H1 (cell line): ENCODE results near the gene POLR1C. TPM values are rescaled to one million over a fixed set of nuclear protein-coding genes. Genes with fewer than 3 reads are reported as not detected.

ENCODE experiments used
- CTCF ChIA-PET: fragments of 300-600 bp; sonication (Branson Sonifier 250); formaldehyde crosslinking; loops from one replicate; lab custom pipeline; 2021; ENCODE audit not compliant: partially characterized antibody; lab: Charles Lee
- POLR2A ChIA-PET: fragments of 300-600 bp; sonication (Branson Sonifier 250); formaldehyde crosslinking; loops from one replicate; lab custom pipeline; 2021; ENCODE audit warnings: inconsistent platforms; ENCODE audit not compliant: partially characterized antibody; lab: Charles Lee
- DNase-seq, 2 experiments: peaks; one replicate each; pipeline versions ENCODE4 v3.0.0 to v3.0.0-alpha.2; 2010 to 2022; ENCODE audit warnings: low spot score in 2 of 2, low read depth in 1 of 2, mixed read lengths in 1 of 2
- FAIRE-seq: peaks from 2 replicates; lab custom pipeline; 2011; peaks lifted over from hg19 to GRCh38; lab: Jason Lieb, UNC
- H2AFZ ChIP-seq: 2 replicates; pipeline ENCODE4 v1.8.1; 2012; ENCODE audit warnings: low read length, inconsistent platforms
- H2AK5ac ChIP-seq: 2 replicates; pipeline ENCODE4 v1.6.1; 2013; ENCODE audit warnings: low read depth, low read length
- H2BK120ac ChIP-seq: replicated peaks from 2 replicates; pipeline ENCODE3; 2013; ENCODE audit warnings: low read depth, low read length, inconsistent platforms
- H2BK12ac ChIP-seq: 2 replicates; pipeline ENCODE4 v1.6.1; 2013; ENCODE audit warnings: low read depth, low read length
- H2BK15ac ChIP-seq: 2 replicates; pipeline ENCODE4 v1.6.1; 2013; ENCODE audit warnings: low read length
- H2BK20ac ChIP-seq: 2 replicates; pipeline ENCODE4 v1.6.1; 2013; ENCODE audit warnings: low read length
- H2BK5ac ChIP-seq: 2 replicates; pipeline ENCODE4 v1.6.1; 2013; ENCODE audit warnings: low read depth, low read length
- H3K14ac ChIP-seq: 2 replicates; pipeline ENCODE4 v1.6.1; 2013; ENCODE audit warnings: inconsistent platforms; ENCODE audit not compliant: insufficient read length
- H3K18ac ChIP-seq: 2 replicates; pipeline ENCODE4 v1.6.1; 2013; ENCODE audit warnings: low read length; ENCODE audit errors: extremely low read depth
- H3K23ac ChIP-seq: 2 replicates; pipeline ENCODE4 v1.6.1; 2013; ENCODE audit warnings: inconsistent platforms; ENCODE audit not compliant: insufficient read length
- H3K23me2 ChIP-seq: 2 replicates; pipeline ENCODE4 v1.6.1; 2013; ENCODE audit warnings: low read depth, low read length
- H3K27ac ChIP-seq: 2 replicates; pipeline ENCODE4 v1.6.1; 2011; ENCODE audit warnings: low read depth, low read length, inconsistent platforms
- H3K27me3 ChIP-seq, 4 experiments: replicated peaks in 1 of 4; 1 replicate in 1 of 4; 2 replicates in 3 of 4; pipeline versions ENCODE4 v1.6.1 to v1.8.1; 2011 to 2013; ENCODE audit warnings: low read length in 3 of 4, mild to moderate bottlenecking in 3 of 4, inconsistent platforms in 2 of 4, mixed read lengths in 2 of 4, moderate library complexity in 1 of 4; ENCODE audit not compliant: control insufficient read depth in 3 of 4, insufficient read depth in 3 of 4; ENCODE audit errors: extremely low read depth in 1 of 4
- H3K36me3 ChIP-seq, 4 experiments: 2 replicates each; pipeline versions ENCODE4 v1.6.1 to v1.8.1; 2011 to 2013; ENCODE audit warnings: mild to moderate bottlenecking in 4 of 4, low read length in 3 of 4, moderate library complexity in 2 of 4, control low read depth in 1 of 4, inconsistent platforms in 1 of 4; ENCODE audit not compliant: insufficient read depth in 4 of 4, control insufficient read depth in 2 of 4
- H3K4ac ChIP-seq: replicated peaks from 2 replicates; pipeline ENCODE3; 2013; ENCODE audit warnings: low read length, low read depth, mixed read lengths, inconsistent platforms; ENCODE audit not compliant: insufficient read length
- H3K4me1 ChIP-seq, 4 experiments: replicated peaks in 1 of 4; 1 replicate in 1 of 4; 2 replicates in 3 of 4; pipeline versions ENCODE4 v1.6.1 to v1.8.1; 2011 to 2013; ENCODE audit warnings: low read length in 3 of 4, inconsistent platforms in 2 of 4, mixed read lengths in 1 of 4; ENCODE audit not compliant: insufficient read depth in 4 of 4, control insufficient read depth in 3 of 4
- H3K4me2 ChIP-seq, 2 experiments: 2 replicates each; pipeline versions ENCODE4 v1.6.1 to v1.8.1; 2011 to 2013; ENCODE audit warnings: low read depth in 2 of 2, low read length in 2 of 2, control low read depth in 1 of 2, inconsistent platforms in 1 of 2, mild to moderate bottlenecking in 1 of 2; ENCODE audit not compliant: insufficient read depth in 1 of 2
- H3K4me3 ChIP-seq, 4 experiments: fragments of 200-600, 300-600 bp in 1 of 4; sonication (generic), shearing (Covaris generic), sonication (Bioruptor Twin) in 1 of 4; 2 replicates each; pipeline versions ENCODE4 v1.5.1 to v1.8.1; 2011 to 2016; ENCODE audit warnings: low read length in 4 of 4, low read depth in 3 of 4, control low read depth in 2 of 4, inconsistent platforms in 2 of 4, mild to moderate bottlenecking in 2 of 4, mixed read lengths in 1 of 4, moderate library complexity in 1 of 4; ENCODE audit not compliant: insufficient read depth in 2 of 4; ENCODE audit errors: extremely low read depth in 1 of 4
- H3K56ac ChIP-seq: replicated peaks from 2 replicates; pipeline ENCODE3; 2013; ENCODE audit warnings: low read depth, mild to moderate bottlenecking, mixed read lengths, low read length, inconsistent platforms; ENCODE audit not compliant: insufficient read length
- H3K79me1 ChIP-seq: 2 replicates; pipeline ENCODE4 v1.6.1; 2013; ENCODE audit warnings: low read depth, low read length, control low read depth
- H3K79me2 ChIP-seq, 2 experiments: 2 replicates each; pipeline versions ENCODE4 v1.6.1 to v1.8.1; 2012 to 2013; ENCODE audit warnings: low read length in 2 of 2, mild to moderate bottlenecking in 2 of 2, inconsistent platforms in 1 of 2; ENCODE audit not compliant: insufficient read depth in 2 of 2, control insufficient read depth in 1 of 2
- H3K9ac ChIP-seq, 4 experiments: replicated peaks in 1 of 4; 1 replicate in 1 of 4; 2 replicates in 3 of 4; pipeline versions ENCODE4 v1.6.1 to v1.8.1; 2011 to 2013; ENCODE audit warnings: low read depth in 3 of 4, low read length in 3 of 4, control low read depth in 2 of 4, mild to moderate bottlenecking in 2 of 4, moderate library complexity in 2 of 4, inconsistent platforms in 1 of 4; ENCODE audit errors: extremely low read depth in 1 of 4
- H3K9me3 ChIP-seq, 2 experiments: 2 replicates each; pipeline versions ENCODE4 v1.6.1 to v1.8.1; 2012 to 2013; ENCODE audit warnings: mild to moderate bottlenecking in 2 of 2, moderate library complexity in 2 of 2, control low read depth in 1 of 2, inconsistent platforms in 1 of 2, low read depth in 1 of 2, low read length in 1 of 2, mixed read lengths in 1 of 2; ENCODE audit not compliant: insufficient read depth in 2 of 2
- H4K20me1 ChIP-seq, 2 experiments: replicated peaks in 1 of 2; 2 replicates each; pipeline versions ENCODE3 to v1.8.1; 2011 to 2013; ENCODE audit warnings: inconsistent platforms in 2 of 2, low read length in 2 of 2, mild to moderate bottlenecking in 1 of 2; ENCODE audit not compliant: insufficient read depth in 2 of 2, control insufficient read depth in 1 of 2
- H4K5ac ChIP-seq: 2 replicates; pipeline ENCODE4 v1.6.1; 2013; ENCODE audit warnings: low read length, low read depth, mixed read lengths, inconsistent platforms; ENCODE audit not compliant: insufficient read length
- H4K8ac ChIP-seq: 2 replicates; pipeline ENCODE4 v1.8.0; 2013; ENCODE audit warnings: mild to moderate bottlenecking, moderate library complexity, low read length, inconsistent platforms; ENCODE audit not compliant: insufficient read depth; ENCODE audit errors: extremely low read depth
- H4K91ac ChIP-seq: replicated peaks from 2 replicates; pipeline ENCODE3; 2013; ENCODE audit warnings: low read length, mixed read lengths, inconsistent platforms; ENCODE audit not compliant: insufficient read length
- CTBP2 ChIP-seq: IDR thresholded peaks from 2 replicates; pipeline ENCODE4 v1.7.0; 2011; ENCODE audit warnings: borderline replicate concordance, mild to moderate bottlenecking, moderate library complexity, mixed read lengths, low read length; ENCODE audit not compliant: insufficient read depth, insufficient read length
- E2F6 ChIP-seq: IDR thresholded peaks from 2 replicates; pipeline ENCODE4 v1.6.1; 2012; ENCODE audit warnings: inconsistent platforms
- KDM4A ChIP-seq: IDR thresholded peaks from one replicate; pipeline ENCODE4 v1.7.1; 2012; ENCODE audit warnings: low read depth, mild to moderate bottlenecking, moderate library complexity, low read length, inconsistent platforms; ENCODE audit not compliant: severe bottlenecking
- NANOG ChIP-seq: IDR thresholded peaks from 2 replicates; pipeline ENCODE4 v1.6.1; 2011; ENCODE audit warnings: low read length, low read depth, mild to moderate bottlenecking, inconsistent platforms; ENCODE audit not compliant: insufficient read depth, poor library complexity, severe bottlenecking
- SIRT6 ChIP-seq: IDR thresholded peaks from one replicate; pipeline ENCODE4 v1.7.1; 2012; ENCODE audit warnings: low read length, inconsistent platforms
- SP4 ChIP-seq: IDR thresholded peaks from 2 replicates; pipeline ENCODE4 v1.6.1; 2012; ENCODE audit warnings: low read length, inconsistent platforms
- ZNF274 ChIP-seq: IDR thresholded peaks from 2 replicates; pipeline ENCODE4 v1.7.0; 2012; ENCODE audit warnings: low read length, borderline replicate concordance; ENCODE audit errors: extremely low read depth
- WGBS, 2 experiments: shearing (Covaris generic) in 1 of 2; methylation state at CpG; one replicate each; pipeline versions ENCODE4 v1.1.6 to v1.1.7; 2013 to 2015; ENCODE audit warnings: low lambda C conversion rate in 2 of 2, mixed read lengths in 2 of 2, inconsistent platforms in 1 of 2, low coverage in 1 of 2, missing lambda C conversion rate in 1 of 2; ENCODE audit not compliant: insufficient replicate concordance in 2 of 2, insufficient coverage in 1 of 2, insufficient read length in 1 of 2; ENCODE audit errors: extremely low coverage in 1 of 2, missing lambda C conversion rate in 1 of 2; 5-methylcytosine and 5-hydroxymethylcytosine counted together
- polyA plus RNA-seq, 7 experiments: library from polyadenylated mRNA; depleted of rRNA in 3 of 7; stranded (reverse) in 5 of 7; unstranded in 2 of 7; fragments of >200 nt in 5 of 7; fragments of 200-250 nt in 2 of 7; gene quantifications; 1 replicate in 5 of 7; 2 replicates in 1 of 7; 4 replicates in 1 of 7; pipeline versions ENCODE4 v1.2.1 to v1.2.3, GENCODE V29; 2011 to 2013; ENCODE audit warnings: missing spikeins in 2 of 7, mixed read lengths in 2 of 7
- total RNA-seq: library from RNA; stranded (reverse); fragmentation: NEBNext Ultra II Directional; extraction: Animal tissue kit (Norgen Biotek cat#: 25700); gene quantifications from 2 replicates; pipeline ENCODE4 v1.2.1, GENCODE V29; 2021

The POLR1C gene
- total and polyA plus RNA-seq, 2 of the 8 experiments (the other 6 are each of a cell fraction or from before 2014, with no cell fraction given), result 42.9 to 49.6 TPM

DNA sequence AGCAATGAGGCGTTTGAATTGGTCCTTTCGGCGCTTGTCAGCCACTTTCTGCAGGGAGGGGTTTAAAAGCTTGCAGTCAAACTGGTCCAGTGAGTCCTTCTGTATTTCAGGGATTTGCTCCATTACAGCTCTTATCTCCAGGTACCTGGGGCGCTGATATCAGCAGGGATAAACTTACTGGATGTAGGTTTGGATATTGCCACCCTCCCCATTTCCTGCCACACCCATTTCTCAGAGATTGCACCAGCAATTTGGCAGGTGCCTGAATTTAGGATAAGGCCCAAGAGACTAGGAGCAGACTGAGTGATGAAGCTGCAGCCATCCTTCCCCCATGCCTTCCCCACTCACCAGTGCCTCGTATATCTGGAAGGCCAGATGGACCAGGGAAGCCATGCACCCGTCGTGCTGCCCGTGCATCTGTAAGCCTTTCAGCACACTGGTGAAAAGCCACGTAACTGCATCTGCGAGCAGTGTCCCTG lies 7.6 kb downstream of the POLR1C start:
- Histone ChIP-seq H2BK5ac (no peak overlapping the region), H2BK120ac (no peak overlapping the region), H2AK5ac (no peak overlapping the region), H3K14ac (no peak overlapping the region), H2BK15ac (no peak overlapping the region), H3K4ac (no peak overlapping the region), H3K56ac (no peak overlapping the region), H2BK12ac (no peak overlapping the region), H4K20me1 (peaks cover 6 to 7% of the 10 kb centered on the region in 2 experiments), H3K27me3 (no peaks in the 10 kb centered on the region), H3K4me2 (no peak overlapping the region), H3K9ac (no peak overlapping the region), H3K4me3 (no peak overlapping the region), H4K5ac (no peak overlapping the region), H3K9me3 (no peaks in the 10 kb centered on the region), H3K36me3 (peaks cover 66 to 98% (median 94%) of the 10 kb centered on the region in 4 experiments), H3K27ac (no peak overlapping the region), H4K8ac (no peak overlapping the region), H3K4me1 (no peaks in the 10 kb centered on the region), H3K79me2 (no peaks in the 10 kb centered on the region), H3K23me2 (no peaks in the 10 kb centered on the region), H2AFZ (no peak overlapping the region), H3K18ac (no peak overlapping the region), H2BK20ac (no peak overlapping the region), H3K79me1 (no peaks in the 10 kb centered on the region), H3K23ac (no peak overlapping the region), H4K91ac (no peak overlapping the region)
- 89% methylated on average over 10 of the region's 10 CpGs; no CpG with 5 or more reads in 1 of the 2 experiments for WGBS, 2 experiments
- DNase-seq (no peak), FAIRE-seq (no peak)
- POLR2A ChIA-PET, result interaction anchor here (0.6 to 12.4 kb wide), 8 partner anchors 7 to 723 kb away, joined by 3 to 147 read pairs (median 4); partner anchors contain the start of genes LRRC73, POLH, POLR1C and XPO5
- CTCF ChIA-PET, result interaction anchor here (0.6 to 0.9 kb wide), 3 partner anchors 17 to 41 kb away, joined by 3 to 6 read pairs (median 3); no protein-coding TSS in a partner anchor
- no peak for TF ChIP-seq E2F6
- no peak for TF ChIP-seq NANOG
- TF ChIP-seq SP4, result no peak
- no peak for TF ChIP-seq SIRT6
- no peak for TF ChIP-seq ZNF274
- no peak for TF ChIP-seq CTBP2
- no peak for TF ChIP-seq KDM4A
